NCI-H748 (cell line): ENCODE data around the gene RAE1.

Source experiments
- DNase-seq: peaks from one replicate; lab custom pipeline; 2025; ENCODE audit not compliant: unreplicated experiment; lab: John Stamatoyannopoulos, UW

Gene RAE1, protein sequence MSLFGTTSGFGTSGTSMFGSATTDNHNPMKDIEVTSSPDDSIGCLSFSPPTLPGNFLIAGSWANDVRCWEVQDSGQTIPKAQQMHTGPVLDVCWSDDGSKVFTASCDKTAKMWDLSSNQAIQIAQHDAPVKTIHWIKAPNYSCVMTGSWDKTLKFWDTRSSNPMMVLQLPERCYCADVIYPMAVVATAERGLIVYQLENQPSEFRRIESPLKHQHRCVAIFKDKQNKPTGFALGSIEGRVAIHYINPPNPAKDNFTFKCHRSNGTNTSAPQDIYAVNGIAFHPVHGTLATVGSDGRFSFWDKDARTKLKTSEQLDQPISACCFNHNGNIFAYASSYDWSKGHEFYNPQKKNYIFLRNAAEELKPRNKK

DNA sequence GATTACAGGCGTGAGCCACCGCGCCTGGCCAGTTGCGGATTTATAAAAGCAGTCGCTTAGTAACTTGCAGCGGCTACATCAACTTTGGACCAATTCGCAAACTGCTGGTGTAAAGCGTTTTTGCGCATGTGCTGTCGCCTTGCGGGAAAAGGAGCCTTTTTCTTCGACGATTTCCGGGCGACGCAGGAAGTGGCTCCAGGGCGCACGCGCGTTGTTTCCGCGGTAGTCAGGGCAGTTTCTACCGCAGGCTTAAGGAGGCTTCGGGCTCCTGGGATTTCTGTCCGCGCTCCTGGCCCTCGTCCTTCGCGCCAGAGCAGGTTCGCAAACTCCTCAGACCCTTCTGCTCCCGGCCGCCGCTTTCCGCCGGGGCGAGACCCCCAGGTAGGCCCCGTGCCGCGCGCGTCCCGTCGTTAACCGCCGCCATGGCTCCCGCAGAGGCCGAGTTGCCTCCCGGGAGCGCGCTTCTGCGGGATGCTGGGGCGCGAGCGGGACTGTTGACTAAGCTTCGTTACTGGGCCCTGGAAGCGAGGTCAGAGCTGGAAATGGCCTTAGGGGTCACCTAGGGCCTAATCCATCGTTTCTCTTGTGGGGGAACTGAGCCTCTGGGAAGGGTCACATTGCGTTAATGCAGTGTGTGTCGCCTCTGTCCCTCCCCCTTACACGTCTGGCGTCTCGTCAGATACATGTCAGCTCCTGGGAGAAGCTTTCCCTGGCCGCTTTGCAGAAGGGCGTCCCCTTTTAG lies at the start of gene RAE1:
Gene RAE1 (plus strand): TSS at position 214 of the 742 bp plus-strand sequence. CDS start 2,784 bp downstream, outside the sequence.
- peak; percentile 91 for DNase-seq

DNA sequence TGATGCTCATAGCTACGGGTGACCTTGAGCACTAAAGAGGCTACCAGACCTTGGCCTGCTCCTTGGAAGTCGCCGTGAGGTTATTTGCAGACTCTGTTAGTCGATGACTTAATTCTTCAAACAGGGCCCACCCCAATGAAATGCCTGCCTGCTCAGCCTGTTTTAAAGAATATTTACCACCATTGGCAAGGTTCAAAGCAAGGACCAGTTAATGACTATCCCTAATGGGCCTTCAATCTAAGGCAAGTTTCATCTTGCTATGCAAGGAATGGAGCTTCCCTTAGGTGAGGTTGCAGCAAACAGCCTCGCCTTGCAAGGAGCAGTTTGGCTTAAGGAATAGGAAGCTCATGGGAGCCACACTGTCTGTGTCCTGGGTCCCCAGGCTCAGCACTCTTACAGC lies 44.3 kb upstream of the RAE1 start:
- no peak for DNase-seq

- DNase-seq, result no peak
These were observed 42.4 kb upstream of the RAE1 start for GRCh38 chr20:57308451-57309271.

GRCh38 chr20:57309544-57310115 lies 41.4 kb upstream of the RAE1 start:
- no peak for DNase-seq

GRCh38 chr20:57310821-57311514 lies 40.1 kb upstream of the RAE1 start:
- DNase-seq, result no peak

- no peak for DNase-seq
These were observed 38.9 kb upstream of the RAE1 start for GRCh38 chr20:57312138-57312537.

GRCh38 chr20:57313230-57313629 lies 37.8 kb upstream of the RAE1 start:
- DNase-seq, result no peak

- no peak for DNase-seq
These were observed 37.1 kb upstream of the RAE1 start for GRCh38 chr20:57313951-57314350.

DNA sequence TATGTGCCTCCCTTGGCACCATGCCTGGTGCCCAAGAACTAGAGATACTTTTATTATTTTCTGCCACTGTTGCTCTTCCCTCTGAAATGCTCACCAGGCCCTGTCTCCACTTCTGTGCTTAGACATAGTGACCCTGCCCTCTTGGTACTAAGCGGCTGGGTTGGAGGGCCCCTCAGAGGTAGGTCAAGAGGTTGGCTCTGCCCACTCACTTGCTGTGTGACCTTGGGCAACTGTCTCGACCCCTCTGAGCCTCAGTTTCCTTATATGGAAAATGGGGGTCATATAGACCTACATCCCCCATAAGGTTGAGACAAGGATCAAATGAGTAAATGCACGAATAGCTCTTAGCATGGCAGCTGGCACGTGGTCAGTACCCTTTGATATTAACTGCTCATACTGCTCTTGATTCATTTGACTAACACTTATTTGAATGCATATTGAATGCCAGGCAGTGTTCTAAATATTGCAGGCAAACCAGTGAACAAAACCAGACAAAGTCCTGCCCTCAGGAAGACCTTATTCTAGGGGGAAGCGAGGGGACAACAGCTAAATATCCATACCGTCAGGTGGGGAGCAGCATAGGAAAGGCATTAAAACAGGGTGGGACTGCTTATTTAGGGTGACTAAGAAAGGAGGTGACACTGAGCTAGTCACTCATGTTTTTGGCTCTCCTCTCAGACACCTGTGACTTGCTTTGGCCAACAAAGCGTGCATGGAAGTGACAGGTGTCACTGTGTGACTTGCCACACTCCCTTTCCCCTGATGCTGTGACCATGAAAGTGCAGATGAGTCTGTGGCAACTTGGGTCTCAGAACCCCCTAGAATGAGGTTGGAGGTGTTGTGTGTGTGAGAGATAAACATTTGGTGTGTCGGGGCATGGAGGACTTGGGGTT lies 35.7 kb upstream of the RAE1 start:
- DNase-seq, result no peak

DNA sequence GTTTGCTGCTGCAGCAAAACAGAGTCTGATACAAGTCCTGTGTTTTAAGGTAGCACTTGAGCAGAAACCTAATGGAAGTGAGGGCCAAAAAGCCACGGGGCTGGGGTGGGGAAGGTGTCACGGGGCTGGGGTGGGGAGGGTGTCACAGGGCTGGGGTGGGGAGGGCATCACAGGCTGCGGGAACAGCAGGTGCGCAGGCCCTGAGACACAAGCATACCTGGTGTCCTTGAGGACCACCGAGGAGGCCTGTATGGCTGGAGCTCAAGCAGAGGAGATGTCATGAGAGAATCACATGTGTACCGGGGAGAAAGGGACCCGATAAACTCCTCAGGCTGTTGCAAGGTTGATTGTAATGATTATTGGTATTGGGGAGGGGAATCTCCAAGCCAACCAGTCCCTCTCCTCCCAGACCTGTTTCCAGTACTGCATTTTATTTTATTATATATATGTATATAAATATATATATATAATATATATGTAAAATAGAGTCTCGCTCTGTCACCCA lies 35.0 kb upstream of the RAE1 start:
- DNase-seq, result no peak

GRCh38 chr20:57316795-57317201 lies 34.3 kb upstream of the RAE1 start:
- DNase-seq, result no peak

DNA sequence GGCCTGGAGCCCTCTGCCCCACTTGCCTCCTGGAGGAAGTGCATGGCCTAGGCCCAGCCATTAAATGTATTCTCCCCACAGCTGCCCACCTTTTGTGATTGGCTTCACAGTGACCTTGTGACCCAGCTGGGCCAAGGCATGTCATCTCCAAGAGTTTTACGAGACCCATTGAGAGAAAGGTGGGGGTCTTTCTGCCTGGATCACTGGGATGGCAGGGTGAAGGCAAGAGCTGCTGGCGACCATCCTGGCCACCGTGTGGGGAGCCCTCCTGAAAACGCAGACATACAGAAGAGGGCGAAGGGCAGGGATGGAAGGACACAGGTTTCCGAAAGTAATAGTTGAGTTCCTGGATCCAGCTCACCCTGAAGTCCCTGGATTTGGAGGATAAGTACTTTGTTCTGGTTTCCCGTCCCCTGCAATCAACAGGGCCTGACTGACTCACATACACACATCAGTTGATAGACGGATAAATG lies 33.7 kb upstream of the RAE1 start:
- DNase-seq, result no peak

DNA sequence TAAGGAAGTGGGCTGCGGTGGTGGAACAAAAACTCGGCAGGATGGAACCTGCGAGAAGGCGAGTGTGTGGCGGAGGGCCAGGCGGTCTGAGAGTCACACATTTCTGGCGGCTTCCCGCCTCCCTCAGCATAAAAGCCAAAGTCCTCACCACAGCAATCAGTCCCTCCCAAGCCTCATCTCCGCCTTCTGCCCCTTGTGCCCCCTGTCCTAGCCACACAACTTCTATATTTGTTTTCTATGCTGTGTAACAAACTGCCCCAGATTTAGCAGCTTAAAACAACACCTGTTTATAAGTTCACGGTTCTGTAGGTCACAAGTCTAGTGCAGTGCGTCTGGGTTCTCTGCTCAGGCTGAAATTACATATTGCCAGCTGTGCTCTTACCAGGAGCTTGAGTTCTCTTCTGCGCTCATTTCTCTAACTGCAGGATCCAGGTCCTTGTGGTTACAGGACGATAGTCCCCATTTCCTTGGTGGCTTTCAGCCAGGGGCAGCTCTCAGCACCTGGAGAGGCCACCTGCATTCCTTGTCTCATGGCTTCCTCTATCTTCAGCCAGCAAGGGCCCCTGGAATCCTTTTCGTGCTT lies 33.2 kb upstream of the RAE1 start:
- no peak for DNase-seq

DNA sequence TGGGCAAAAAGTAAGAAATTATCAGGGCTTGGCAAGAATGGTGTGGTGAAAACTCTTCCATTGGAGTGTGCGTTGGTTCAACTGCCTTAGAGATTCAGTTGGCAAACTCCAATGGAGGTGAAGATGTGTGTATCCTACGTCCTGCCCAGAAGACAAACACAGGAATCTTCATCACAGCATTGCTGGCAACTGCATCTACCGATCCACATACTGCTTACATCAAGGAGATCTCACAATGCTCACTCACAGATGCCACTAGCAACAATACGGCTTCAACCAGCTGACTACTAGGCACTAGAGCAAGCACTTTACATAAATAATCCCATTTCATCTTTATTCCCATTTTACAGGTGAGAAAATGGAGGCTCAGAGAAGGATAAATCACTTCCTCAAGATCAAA lies 31.5 kb upstream of the RAE1 start:
- no peak for DNase-seq

DNA sequence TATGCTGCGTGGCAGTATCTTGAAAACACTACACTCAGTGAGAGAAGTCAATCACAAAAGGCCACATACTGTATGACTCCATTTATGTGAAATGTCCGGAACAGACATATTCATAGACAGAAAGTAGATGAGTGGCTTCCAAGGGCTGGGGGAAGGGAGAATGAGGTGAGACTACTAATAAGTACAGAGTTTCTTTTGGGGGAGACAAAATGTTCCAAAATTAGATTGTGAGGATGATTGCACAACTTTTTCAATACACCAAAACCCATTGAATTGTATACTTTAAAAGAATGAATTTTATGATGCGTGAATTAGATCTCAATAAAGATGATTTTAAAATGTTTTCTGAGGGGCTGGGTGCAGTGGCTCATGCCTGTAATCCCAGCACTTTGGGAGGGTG lies 30.7 kb upstream of the RAE1 start:
- no peak for DNase-seq

DNA sequence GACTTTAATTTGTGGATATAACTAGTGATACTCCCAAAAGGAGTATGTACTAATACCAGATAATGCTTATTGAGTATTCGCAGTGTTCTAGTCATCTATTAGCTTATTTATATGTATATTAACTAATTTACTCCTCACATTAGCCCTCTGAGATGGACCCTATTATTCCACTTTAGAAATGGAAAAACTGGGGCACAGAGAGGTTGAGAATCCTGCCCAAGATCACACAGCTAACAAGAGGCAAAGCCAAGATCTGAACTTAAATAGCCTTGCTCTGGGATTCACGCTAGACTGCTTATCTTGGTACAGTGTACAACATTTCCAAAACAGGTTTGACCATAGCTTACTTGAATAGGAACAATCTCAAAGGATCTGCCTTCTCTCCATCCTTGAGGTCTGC lies 29.9 kb upstream of the RAE1 start:
- no peak for DNase-seq

- DNase-seq, result no peak
These were observed 28.6 kb upstream of the RAE1 start for GRCh38 chr20:57322476-57322875.

DNA sequence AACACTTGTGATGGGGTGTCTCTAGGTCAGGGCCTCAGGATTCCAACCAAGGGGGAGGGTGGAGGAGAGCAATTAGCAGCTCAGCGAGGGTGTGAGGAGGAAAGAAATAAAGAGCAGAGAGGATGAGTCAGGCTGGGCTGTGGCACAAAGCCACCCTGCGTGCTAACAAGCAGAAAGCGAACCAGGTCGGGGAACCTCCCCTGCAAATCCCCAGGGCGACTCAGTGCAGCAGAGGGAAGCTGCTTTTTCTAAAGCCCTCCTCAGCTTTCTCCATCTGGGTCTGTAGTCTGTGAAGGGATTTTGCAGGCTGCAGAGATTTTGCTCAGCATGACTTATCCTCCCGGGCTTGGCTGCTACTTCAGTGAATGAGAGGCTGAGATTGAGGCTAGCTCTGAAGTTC lies 28.0 kb upstream of the RAE1 start:
- DNase-seq, result no peak
